Hepatocyte (in vitro differentiated cells): Measurements from ENCODE around the gene PLLP. TPM values are rescaled to one million over a fixed set of nuclear protein-coding genes. Genes with fewer than 3 reads are reported as not detected.

Source experiments
- DNase-seq: peaks from one replicate; pipeline ENCODE4 v3.0.0-alpha.2; 2016; ENCODE audit warnings: low spot score
- H2AFZ ChIP-seq: fragments of 200-600 bp; sonication (generic); 2 replicates; pipeline ENCODE4 v1.6.0; 2016; ENCODE audit warnings: antibody characterized with exemption, mild to moderate bottlenecking
- H3K27ac ChIP-seq: fragments of 200-600 bp; sonication (generic); 2 replicates; pipeline ENCODE4 v1.5.1; 2016; ENCODE audit warnings: mild to moderate bottlenecking
- H3K27me3 ChIP-seq: fragments of 200-600 bp; sonication (generic); 2 replicates; pipeline ENCODE4 v1.6.1; 2016
- H3K36me3 ChIP-seq: fragments of 200-600 bp; sonication (generic); replicated peaks from 2 replicates; pipeline ENCODE4 v1.5.1; 2016; ENCODE audit warnings: low read depth; ENCODE audit not compliant: insufficient read depth
- H3K4me1 ChIP-seq: fragments of 200-600 bp; sonication (generic); 2 replicates; pipeline ENCODE4 v1.5.1; 2016; ENCODE audit warnings: mild to moderate bottlenecking, moderate library complexity; ENCODE audit not compliant: insufficient read depth
- H3K4me2 ChIP-seq: fragments of 200-600 bp; sonication (generic); 2 replicates; pipeline ENCODE4 v1.6.0; 2016
- H3K4me3 ChIP-seq: fragments of 200-600 bp; sonication (generic); 2 replicates; pipeline ENCODE4 v1.5.1; 2016; ENCODE audit warnings: mild to moderate bottlenecking
- H3K79me2 ChIP-seq: fragments of 200-600 bp; sonication (generic); 2 replicates; pipeline ENCODE4 v1.6.0; 2017; ENCODE audit warnings: mild to moderate bottlenecking
- H3K9me2 ChIP-seq: fragments of 200-600 bp; sonication (generic); replicated peaks from 2 replicates; pipeline ENCODE4 v1.6.0; 2017; ENCODE audit warnings: mild to moderate bottlenecking; ENCODE audit not compliant: insufficient read depth
- H3K9me3 ChIP-seq: fragments of 200-600 bp; sonication (generic); 2 replicates; pipeline ENCODE4 v1.5.1; 2016; ENCODE audit warnings: low read depth, mild to moderate bottlenecking
- H4K20me1 ChIP-seq: fragments of 200-600 bp; sonication (generic); 2 replicates; pipeline ENCODE4 v1.6.0; 2016; ENCODE audit warnings: mild to moderate bottlenecking; ENCODE audit not compliant: insufficient read depth, poor library complexity, severe bottlenecking
- CTCF ChIP-seq: fragments of 200-600 bp; sonication (generic); IDR thresholded peaks from 2 replicates; pipeline ENCODE4 v1.5.1; 2016; ENCODE audit warnings: antibody characterized with exemption, mild to moderate bottlenecking; ENCODE audit not compliant: poor library complexity
- EZH2 ChIP-seq: fragments of 200-600 bp; sonication (generic); IDR thresholded peaks from 2 replicates; pipeline ENCODE4 v1.6.1; 2016; ENCODE audit warnings: antibody characterized with exemption, mild to moderate bottlenecking, borderline replicate concordance
- EZH2phosphoT487 ChIP-seq: fragments of 200-600 bp; sonication (generic); IDR thresholded peaks from one replicate; pipeline ENCODE4 v1.6.1; 2018; ENCODE audit warnings: antibody characterized with exemption, mild to moderate bottlenecking, low read depth, moderate library complexity; ENCODE audit not compliant: unreplicated experiment, severe bottlenecking
- WGBS: methylation state at CpG from one replicate; pipeline ENCODE4 v1.1.6; 2016; ENCODE audit warnings: low lambda C conversion rate; ENCODE audit errors: missing lambda C conversion rate; 5-methylcytosine and 5-hydroxymethylcytosine counted together
- polyA plus RNA-seq: library from polyadenylated mRNA; unstranded; fragments of >200 nt; fragmentation: Nextera tagmentation; extraction: Ambion mirVana; gene quantifications from 2 replicates; pipeline ENCODE4 v1.2.1, GENCODE V29; 2016
- total RNA-seq: library from RNA; depleted of rRNA; stranded (reverse); fragments of >200 nt; gene quantifications from 2 replicates; pipeline ENCODE4 v1.2.3, GENCODE V29; 2014

Gene PLLP
- total and polyA plus RNA-seq, 2 experiments from 2014 or later, result 38.7 to 42.3 TPM

DNA sequence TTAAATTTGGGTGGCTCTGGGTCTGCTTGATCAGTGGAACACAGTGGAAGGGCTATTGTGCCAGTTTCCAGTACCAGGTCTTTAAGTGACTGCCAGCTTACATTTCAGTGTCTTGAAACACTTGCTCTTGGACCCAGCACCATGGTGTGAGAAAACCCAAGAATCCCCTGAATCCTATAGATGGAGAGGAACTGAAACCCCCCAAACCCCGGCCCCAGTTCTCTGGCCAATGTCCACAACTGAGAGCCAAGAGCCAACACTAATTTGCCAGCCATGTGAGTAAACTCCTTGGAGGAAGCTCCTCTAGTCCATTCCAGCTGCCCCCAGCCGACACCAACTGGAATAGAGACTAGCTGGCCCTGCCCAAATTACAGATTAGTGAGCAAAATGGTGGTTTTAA lies 41.8 kb downstream of the PLLP start:
- Histone ChIP-seq H3K27me3 (no peaks in the 10 kb centered on the region), H3K27ac (no peak overlapping the region), H4K20me1 (no peaks in the 10 kb centered on the region), H3K36me3 (no peaks in the 10 kb centered on the region), H3K9me3 (no peaks in the 10 kb centered on the region), H3K9me2 (no peaks in the 10 kb centered on the region), H2AFZ (no peak overlapping the region), H3K4me1 (peaks cover 6% of the 10 kb centered on the region), H3K79me2 (peaks cover 20% of the 10 kb centered on the region), H3K4me3 (no peak overlapping the region), H3K4me2 (no peak overlapping the region)
- TF ChIP-seq EZH2, result no peak
- no peak for TF ChIP-seq EZH2phosphoT487
- no peak for TF ChIP-seq CTCF
- 100% methylated on average over 2 of the region's 2 CpGs for WGBS
- no peak for DNase-seq

GRCh38 chr16:57240851-57241250 lies 43.6 kb downstream of the PLLP start:
- no peak for DNase-seq
- H3K27ac ChIP-seq, result no peak overlapping the region
- H3K27me3 ChIP-seq, result no peaks in the 10 kb centered on the region
- H3K79me2 ChIP-seq, result peaks cover 2% of the 10 kb centered on the region
- H3K36me3 ChIP-seq, result no peaks in the 10 kb centered on the region
- no peak overlapping the region for H3K4me2 ChIP-seq
- TF ChIP-seq EZH2phosphoT487 (no peak), EZH2 (no peak), CTCF (no peak)
- no peaks in the 10 kb centered on the region for H3K9me2 ChIP-seq
- no peaks in the 10 kb centered on the region for H3K9me3 ChIP-seq
- no peaks in the 10 kb centered on the region for H4K20me1 ChIP-seq
- 100% methylated on average over 2 of the region's 2 CpGs for WGBS
- H2AFZ ChIP-seq, result no peak overlapping the region
- no peak overlapping the region for H3K4me3 ChIP-seq
- H3K4me1 ChIP-seq, result peaks cover under 1% of the 10 kb centered on the region

GRCh38 chr16:57239107-57239506 lies 45.4 kb downstream of the PLLP start:
- no peak for DNase-seq
- Histone ChIP-seq H3K79me2 (no peaks in the 10 kb centered on the region), H3K4me3 (no peak overlapping the region), H3K4me1 (no peaks in the 10 kb centered on the region), H4K20me1 (no peaks in the 10 kb centered on the region), H3K9me2 (no peaks in the 10 kb centered on the region), H3K4me2 (no peak overlapping the region), H2AFZ (no peak overlapping the region), H3K27ac (no peak overlapping the region), H3K36me3 (no peaks in the 10 kb centered on the region), H3K9me3 (no peaks in the 10 kb centered on the region), H3K27me3 (no peaks in the 10 kb centered on the region)
- TF ChIP-seq EZH2, result no peak
- TF ChIP-seq EZH2phosphoT487, result no peak
- no peak for TF ChIP-seq CTCF
- 96% methylated on average over 2 of the region's 2 CpGs for WGBS

- no peaks in the 10 kb centered on the region for H3K9me2 ChIP-seq
- no peak for TF ChIP-seq CTCF
- H3K79me2 ChIP-seq, result no peaks in the 10 kb centered on the region
- H3K4me1 ChIP-seq, result no peaks in the 10 kb centered on the region
- H4K20me1 ChIP-seq, result no peaks in the 10 kb centered on the region
- H3K4me3 ChIP-seq, result no peak overlapping the region
- H3K9me3 ChIP-seq, result no peaks in the 10 kb centered on the region
- WGBS, result 71% methylated on average over 2 of the region's 2 CpGs
- no peaks in the 10 kb centered on the region for H3K27me3 ChIP-seq
- H2AFZ ChIP-seq, result no peak overlapping the region
- no peak for DNase-seq
- no peak overlapping the region for H3K27ac ChIP-seq
- H3K4me2 ChIP-seq, result no peak overlapping the region
- no peaks in the 10 kb centered on the region for H3K36me3 ChIP-seq
Measured at GRCh38 chr16:57238682-57239081, 45.8 kb downstream of the PLLP start.
